Measurements from ENCODE around the gene MMP27.

DNA sequence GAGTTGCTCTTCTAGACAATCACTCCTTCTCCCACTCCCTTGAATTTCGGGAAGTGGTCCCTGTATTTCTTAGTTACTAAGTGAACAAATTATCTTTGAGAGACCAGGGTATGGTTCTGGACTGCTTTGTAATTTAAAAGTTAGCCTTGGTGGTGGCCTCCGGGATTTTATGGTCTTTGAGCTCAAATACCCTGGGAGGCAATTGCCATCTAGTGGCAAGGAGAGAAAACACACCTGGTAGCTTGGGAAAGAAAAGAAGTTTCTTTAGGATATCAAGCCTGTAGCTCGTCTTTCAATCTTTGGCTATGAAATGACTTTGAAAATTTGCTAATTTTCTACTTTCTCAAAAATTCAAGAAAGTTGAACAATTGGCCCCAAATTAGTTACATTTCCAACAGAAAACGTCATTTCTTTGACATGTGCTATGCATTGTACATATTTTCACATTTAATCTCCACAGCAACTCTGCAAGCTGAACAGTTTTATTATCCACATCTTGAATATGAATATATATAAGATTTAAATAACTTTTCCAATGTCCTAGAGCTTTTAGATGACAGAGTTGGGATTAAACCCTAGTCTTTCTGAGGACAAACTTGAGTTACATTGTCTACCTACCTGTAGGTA, 39.1 kb downstream of the MMP27 start:
- TF ChIP-seq, protein P1, sequence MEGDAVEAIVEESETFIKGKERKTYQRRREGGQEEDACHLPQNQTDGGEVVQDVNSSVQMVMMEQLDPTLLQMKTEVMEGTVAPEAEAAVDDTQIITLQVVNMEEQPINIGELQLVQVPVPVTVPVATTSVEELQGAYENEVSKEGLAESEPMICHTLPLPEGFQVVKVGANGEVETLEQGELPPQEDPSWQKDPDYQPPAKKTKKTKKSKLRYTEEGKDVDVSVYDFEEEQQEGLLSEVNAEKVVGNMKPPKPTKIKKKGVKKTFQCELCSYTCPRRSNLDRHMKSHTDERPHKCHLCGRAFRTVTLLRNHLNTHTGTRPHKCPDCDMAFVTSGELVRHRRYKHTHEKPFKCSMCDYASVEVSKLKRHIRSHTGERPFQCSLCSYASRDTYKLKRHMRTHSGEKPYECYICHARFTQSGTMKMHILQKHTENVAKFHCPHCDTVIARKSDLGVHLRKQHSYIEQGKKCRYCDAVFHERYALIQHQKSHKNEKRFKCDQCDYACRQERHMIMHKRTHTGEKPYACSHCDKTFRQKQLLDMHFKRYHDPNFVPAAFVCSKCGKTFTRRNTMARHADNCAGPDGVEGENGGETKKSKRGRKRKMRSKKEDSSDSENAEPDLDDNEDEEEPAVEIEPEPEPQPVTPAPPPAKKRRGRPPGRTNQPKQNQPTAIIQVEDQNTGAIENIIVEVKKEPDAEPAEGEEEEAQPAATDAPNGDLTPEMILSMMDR (IDR thresholded peaks at IDR 0.05; ENCODE audit: poor library complexity): peak; percentile 82
- TF ChIP-seq EZH2phosphoT487 (IDR thresholded peaks at IDR 0.05; ENCODE audit: low read depth, severe bottlenecking, unreplicated experiment): no peak
- TF ChIP-seq EZH2 (IDR thresholded peaks at IDR 0.05; ENCODE audit: borderline replicate concordance): no peak
